Tibial artery (tissue), 4 donors: ENCODE results near the gene RIMBP2.

Experiments used
- DNase-seq, 2 donors: peaks; one replicate each; pipeline ENCODE4 v3.0.0-alpha.2; 2019
- H3K27ac ChIP-seq, 2 donors: fragments of 200-600 bp; sonication (generic) in 1 of 2; 1 replicate in 1 of 2; 2 replicates in 1 of 2; pipeline ENCODE4 v1.5.1; 2018 to 2019; ENCODE audit warnings: mild to moderate bottlenecking in 1 of 2
- H3K27me3 ChIP-seq, 2 donors: fragments of 200-600 bp; sonication (generic) in 1 of 2; one replicate each; pipeline versions ENCODE4 v1.5.1 to v1.6.0; 2016 to 2019
- H3K36me3 ChIP-seq, 3 donors: fragments of 200-600 bp; sonication (generic) in 2 of 3; one replicate each; pipeline ENCODE4 v1.5.1; 2016 to 2019; ENCODE audit warnings: mild to moderate bottlenecking in 2 of 3
- H3K4me1 ChIP-seq, 4 donors: fragments of 200-600 bp; sonication (generic) in 2 of 4; 1 replicate in 3 of 4; 2 replicates in 1 of 4; pipeline ENCODE4 v1.5.1; 2016 to 2019
- H3K4me3 ChIP-seq, 2 donors: fragments of 200-600 bp; sonication (generic) in 1 of 2; 1 replicate in 1 of 2; 2 replicates in 1 of 2; pipeline ENCODE4 v1.5.1; 2018 to 2019; ENCODE audit warnings: mild to moderate bottlenecking in 2 of 2
- H3K9me3 ChIP-seq, 3 donors: fragments of 200-600 bp; sonication (generic) in 1 of 3; one replicate each; pipeline ENCODE4 v1.5.1; 2016 to 2019
- CTCF ChIP-seq, 2 experiments: fragments of 200-600 bp in 1 of 2; fragments of 450-650 bp in 1 of 2; IDR thresholded peaks; one replicate each; pipeline ENCODE4 v1.5.1; 2017 to 2019; ENCODE audit warnings: antibody characterized with exemption in 2 of 2, mild to moderate bottlenecking in 1 of 2, moderate library complexity in 1 of 2
- intact Hi-C: fragments of 100-400 bp; cut with DNase I; formaldehyde crosslinking; loops from one replicate; pipeline ENCODE4 v1.15.0; 2023; ENCODE audit warnings: low total_unique reads

RIMBP2 gene

GRCh38 chr12:130668286-130669204 is 47.6 kb downstream of the RIMBP2 start:
- Histone ChIP-seq H3K4me1 (no peaks in the 10 kb centered on the region), H3K4me3 (no peak overlapping the region), H3K9me3 (no peaks in the 10 kb centered on the region), H3K27ac (no peak overlapping the region), H3K36me3 (no peaks in the 10 kb centered on the region), H3K27me3 (no peaks in the 10 kb centered on the region)
- intact Hi-C loops = no loop called here
- no peak for DNase-seq
- no peak for TF ChIP-seq CTCF (IDR thresholded peaks at IDR 0.05)

GRCh38 chr12:130667421-130667960 is 48.6 kb downstream of the RIMBP2 start:
- Histone ChIP-seq H3K27ac (no peak overlapping the region), H3K9me3 (no peaks in the 10 kb centered on the region), H3K4me3 (no peak overlapping the region), H3K27me3 (no peaks in the 10 kb centered on the region), H3K36me3 (no peaks in the 10 kb centered on the region), H3K4me1 (no peaks in the 10 kb centered on the region)
- TF ChIP-seq CTCF (IDR thresholded peaks at IDR 0.05) = no peak
- intact Hi-C loops = no loop called here
- no peak for DNase-seq

GRCh38 chr12:130666645-130667044 is 49.5 kb downstream of the RIMBP2 start:
- H3K36me3 ChIP-seq = no peaks in the 10 kb centered on the region
- no peaks in the 10 kb centered on the region for H3K27me3 ChIP-seq
- no peaks in the 10 kb centered on the region for H3K9me3 ChIP-seq
- intact Hi-C loops = no loop called here
- DNase-seq = no peak
- TF ChIP-seq CTCF (IDR thresholded peaks at IDR 0.05) = no peak
- no peak overlapping the region for H3K27ac ChIP-seq
- H3K4me1 ChIP-seq = no peaks in the 10 kb centered on the region
- H3K4me3 ChIP-seq = no peak overlapping the region

- no peak for DNase-seq
- Histone ChIP-seq H3K4me1 (no peaks in the 10 kb centered on the region), H3K4me3 (no peak overlapping the region), H3K9me3 (no peaks in the 10 kb centered on the region), H3K27me3 (no peaks in the 10 kb centered on the region), H3K27ac (no peak overlapping the region), H3K36me3 (no peaks in the 10 kb centered on the region)
- TF ChIP-seq CTCF (IDR thresholded peaks at IDR 0.05) = no peak
- intact Hi-C loops = no loop called here
These were observed 50.3 kb downstream of the RIMBP2 start for GRCh38 chr12:130665753-130666152.

GRCh38 chr12:130664772-130665171 is 51.3 kb downstream of the RIMBP2 start:
- no peaks in the 10 kb centered on the region for H3K9me3 ChIP-seq
- H3K36me3 ChIP-seq = no peaks in the 10 kb centered on the region
- H3K4me1 ChIP-seq = no peaks in the 10 kb centered on the region
- H3K27ac ChIP-seq = no peak overlapping the region
- no peak for DNase-seq
- no peaks in the 10 kb centered on the region for H3K27me3 ChIP-seq
- H3K4me3 ChIP-seq = no peak overlapping the region
- intact Hi-C loops = no loop called here
- no peak for TF ChIP-seq CTCF (IDR thresholded peaks at IDR 0.05)
